GM20431 (cell line): ENCODE results near the gene NPAS4.
"Not testable (repeated sequence)": the region's sequence is repeated elsewhere in the genome, so short reads cannot be mapped to it uniquely, and the experiment has no call there.

Source experiments
- in situ Hi-C: fragments of 300-500 bp; cut with MseI, MboI; formaldehyde crosslinking; loops from one replicate; pipeline ENCODE4 v1.15.0; 2020; ENCODE audit warnings: low sequenced_read_pairs; ENCODE audit not compliant: unreplicated experiment

The NPAS4 gene

DNA sequence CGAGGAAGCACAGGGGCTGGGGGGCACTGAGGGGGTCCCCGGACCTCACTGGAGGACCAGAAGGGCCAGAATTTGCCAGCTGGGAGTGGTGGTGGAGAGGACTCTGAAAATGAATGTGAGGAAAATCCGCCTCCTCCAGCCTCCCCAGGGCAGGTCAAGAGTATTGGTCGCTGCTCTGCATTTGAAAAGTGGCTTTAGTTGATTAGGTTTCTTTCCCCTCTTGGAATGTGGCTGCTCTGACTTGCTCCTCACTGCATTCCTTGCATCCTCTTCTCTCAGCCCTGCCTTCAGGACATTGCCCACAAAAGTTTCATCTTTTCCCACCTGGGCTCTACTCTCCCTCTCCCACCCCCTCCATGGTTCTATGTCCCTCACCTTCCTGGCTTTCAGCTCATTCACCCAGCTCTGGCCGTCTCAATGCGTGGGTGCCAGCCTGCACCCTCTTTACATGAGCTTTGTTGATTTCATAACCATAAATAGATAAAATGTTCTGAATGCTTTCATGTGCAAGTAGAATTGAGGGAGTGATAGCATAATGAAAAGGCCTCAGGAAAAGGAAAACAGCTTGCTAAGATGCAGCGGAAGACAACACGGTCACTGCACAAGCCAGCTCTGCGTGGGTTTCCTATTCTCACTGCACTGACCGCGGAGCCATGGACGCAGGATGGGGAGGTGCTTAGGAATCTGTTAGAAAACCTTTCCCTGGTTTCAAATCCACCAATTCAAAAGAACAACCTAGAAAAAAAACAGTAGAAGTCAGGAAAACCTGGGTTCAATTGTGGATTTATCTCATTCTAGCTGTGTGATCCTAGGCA lies 6.5 kb upstream of the NPAS4 start:
- in situ Hi-C loops = loop anchor here (25.0 kb wide), 1 partner anchor 273 kb away; the partner anchor contains the start of gene RBM4B

DNA sequence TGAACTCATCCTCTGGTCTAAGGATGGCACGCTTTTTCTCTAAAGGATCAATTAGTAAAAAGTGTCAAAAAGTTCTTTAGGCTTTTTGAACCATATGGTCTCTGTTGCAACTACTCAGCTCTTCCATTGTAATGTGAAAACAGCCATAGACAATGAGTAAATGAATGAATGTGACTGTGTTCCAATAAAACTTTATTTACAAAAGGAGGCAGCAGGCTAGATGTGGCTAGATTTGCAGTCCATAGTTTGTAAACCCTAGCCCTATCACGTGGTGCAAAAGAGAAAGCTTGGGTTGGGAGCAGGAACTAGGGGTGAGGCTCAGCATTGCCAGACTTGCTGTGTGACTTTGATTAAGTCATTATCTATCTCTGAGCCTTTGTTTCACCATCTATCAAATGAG lies 5.4 kb upstream of the NPAS4 start:
- in situ Hi-C loops = loop anchor here (25.0 kb wide), 1 partner anchor 272 kb away; the partner anchor contains the start of gene RBM4B

DNA sequence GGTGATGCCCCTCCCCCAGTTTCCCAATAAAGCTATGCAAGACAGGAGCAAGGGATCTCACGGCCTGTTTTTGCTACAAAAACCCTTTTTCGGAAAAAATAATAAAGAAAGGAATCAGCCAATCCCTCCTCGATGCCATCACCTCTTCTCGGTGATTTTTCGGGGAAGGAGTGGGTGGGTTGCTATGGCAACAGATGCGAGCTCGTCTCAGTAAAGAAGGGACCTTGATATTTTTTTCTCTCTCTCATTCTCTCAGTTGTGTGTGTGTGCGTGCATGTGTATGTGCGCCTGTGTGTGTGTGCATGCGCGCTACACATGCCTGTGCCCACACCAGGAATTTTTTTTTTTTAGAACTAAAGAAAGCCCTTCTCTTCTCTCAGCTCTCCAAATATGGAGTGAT lies 3.8 kb upstream of the NPAS4 start:
- in situ Hi-C loops = loop anchor here (25.0 kb wide), 1 partner anchor 270 kb away; the partner anchor contains the start of gene RBM4B

DNA sequence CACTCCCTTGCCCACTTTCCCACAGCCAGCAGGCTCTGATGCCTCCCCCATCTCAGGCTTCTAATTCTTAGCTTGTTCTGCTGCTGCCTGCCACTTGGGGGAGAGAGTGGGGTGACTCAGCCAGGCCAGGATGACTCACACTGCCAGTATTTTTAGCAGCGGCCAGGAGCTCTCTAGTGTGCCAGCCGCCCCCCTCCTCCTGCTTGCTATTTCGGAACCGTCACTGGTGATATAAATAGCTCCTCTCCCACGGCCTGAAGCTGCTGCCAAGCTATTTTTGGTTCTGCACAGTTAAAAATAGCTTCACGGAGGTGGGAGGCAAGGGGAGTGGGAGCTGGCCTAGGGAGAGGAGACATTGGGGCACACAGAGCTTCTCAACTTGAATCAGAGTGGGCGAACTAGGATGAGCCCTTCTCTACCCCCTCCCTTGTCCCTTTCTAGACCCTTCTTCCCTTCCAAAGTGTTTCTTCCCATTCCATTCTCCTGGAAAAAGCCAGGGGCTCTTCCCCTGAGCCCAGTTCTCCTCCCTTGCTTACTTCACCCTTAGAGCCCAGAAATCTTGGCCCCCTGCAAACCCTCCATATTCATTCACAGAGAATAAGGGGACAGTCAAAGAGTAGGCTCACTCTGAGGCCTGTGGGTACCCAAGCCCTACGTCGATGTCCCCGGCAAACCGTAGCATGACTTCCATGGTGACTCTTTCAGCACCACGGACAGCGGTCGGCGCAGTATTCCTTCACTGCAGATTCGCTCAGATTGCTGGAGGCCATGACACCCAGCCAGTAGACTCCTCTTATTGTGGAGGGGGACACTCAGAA lies 2.5 kb upstream of the NPAS4 start:
- in situ Hi-C loops = loop anchor here (25.0 kb wide), 1 partner anchor 269 kb away; the partner anchor contains the start of gene RBM4B

DNA sequence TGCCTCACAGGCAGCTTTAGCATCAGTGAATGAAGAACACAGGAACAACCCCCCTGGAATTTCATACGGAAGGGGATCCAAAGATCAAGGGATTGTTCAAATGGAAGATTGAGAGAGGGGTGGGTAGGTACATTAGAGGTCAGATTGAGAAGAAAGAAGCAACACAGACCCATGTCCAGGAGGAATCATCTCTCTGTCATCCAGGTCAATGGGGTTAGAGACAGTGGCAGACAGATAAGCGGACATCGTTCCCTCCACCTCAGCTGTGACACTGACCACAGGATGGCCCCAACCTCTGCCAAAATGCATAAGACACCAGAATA lies 1.9 kb upstream of the NPAS4 start:
- in situ Hi-C loops = loop anchor here (25.0 kb wide), 1 partner anchor 268 kb away; the partner anchor contains the start of gene RBM4B

DNA sequence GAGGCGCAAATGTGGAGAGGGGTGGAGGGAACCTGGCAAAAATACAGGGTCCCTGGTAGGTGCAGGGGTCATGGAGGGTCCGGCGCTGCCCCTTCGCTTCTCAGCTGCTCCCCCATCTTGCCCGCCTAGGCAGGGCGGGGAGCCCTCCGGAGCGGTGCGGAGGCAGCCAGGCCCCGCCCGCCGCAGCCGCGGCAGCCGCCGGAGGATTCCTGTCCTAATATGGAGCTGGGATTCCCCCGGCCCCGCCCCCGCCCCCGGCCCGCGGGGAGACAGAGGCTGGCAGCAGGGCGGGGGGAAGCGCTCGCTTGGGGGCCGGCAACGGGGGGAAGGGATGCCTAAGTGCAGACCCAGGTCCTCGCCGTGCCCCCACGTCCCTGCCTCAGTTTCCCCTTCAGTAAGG lies 1.0 kb upstream of the NPAS4 start:
- in situ Hi-C loops = loop anchor here (25.0 kb wide), 1 partner anchor 267 kb away; the partner anchor contains the start of gene RBM4B

DNA sequence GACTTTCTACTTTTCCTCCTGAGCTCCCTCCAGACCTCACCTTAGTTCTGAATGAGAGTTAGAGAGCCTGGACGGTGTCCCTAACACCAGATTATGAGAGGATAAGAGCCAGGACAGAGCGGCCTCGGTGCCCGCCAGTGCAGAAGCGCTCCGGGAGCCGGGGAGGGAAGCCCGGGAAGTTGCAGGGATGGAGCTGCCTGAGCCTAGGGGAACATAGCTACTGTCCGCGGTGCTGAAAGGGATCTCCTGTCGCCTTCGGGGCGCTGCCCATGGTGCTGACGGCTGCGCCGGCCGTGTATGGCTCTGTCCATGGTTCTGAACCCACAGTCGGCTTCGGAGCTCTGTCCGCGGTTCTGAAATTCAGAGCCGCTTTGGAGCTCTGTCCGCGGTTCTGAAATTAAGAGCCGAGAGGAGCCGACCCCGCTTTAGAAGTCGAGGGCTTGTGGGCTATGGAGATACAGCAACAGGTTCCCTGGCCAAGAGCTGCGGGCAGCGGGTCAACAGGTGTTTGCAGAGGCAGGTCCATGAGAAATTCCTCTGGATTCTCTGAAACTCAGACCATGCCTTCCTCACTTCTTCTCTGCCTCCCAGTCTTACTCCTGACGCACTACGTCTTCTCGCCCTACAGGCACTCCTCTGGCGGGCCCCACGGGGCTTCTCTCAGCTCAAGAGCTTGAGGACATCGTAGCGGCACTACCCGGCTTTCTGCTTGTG lies 814 bp downstream of the NPAS4 start:
- in situ Hi-C loops = loop anchor here (25.0 kb wide), 1 partner anchor 266 kb away; the partner anchor contains the start of gene RBM4B

DNA sequence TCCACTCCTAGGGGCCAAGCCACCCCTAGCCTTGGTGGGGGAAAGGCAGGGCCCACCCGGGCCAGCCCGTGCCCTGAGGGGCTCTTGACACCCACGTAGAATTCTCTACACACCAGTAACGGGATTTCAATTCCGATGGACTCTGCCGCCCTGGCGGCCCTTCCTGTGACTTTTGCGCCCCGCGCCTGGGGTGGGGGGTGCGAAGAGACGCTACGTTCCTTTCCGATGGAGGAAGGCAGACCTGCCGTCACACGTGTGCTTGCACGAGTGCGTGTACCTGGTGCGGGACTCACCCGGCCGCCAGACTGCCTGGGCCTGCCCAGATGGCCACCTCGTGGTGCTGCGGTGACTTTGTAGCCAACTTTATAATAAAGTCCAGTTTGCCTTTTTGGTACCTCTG lies 5.5 kb downstream of the NPAS4 start:
- in situ Hi-C loops = no loop called here

DNA sequence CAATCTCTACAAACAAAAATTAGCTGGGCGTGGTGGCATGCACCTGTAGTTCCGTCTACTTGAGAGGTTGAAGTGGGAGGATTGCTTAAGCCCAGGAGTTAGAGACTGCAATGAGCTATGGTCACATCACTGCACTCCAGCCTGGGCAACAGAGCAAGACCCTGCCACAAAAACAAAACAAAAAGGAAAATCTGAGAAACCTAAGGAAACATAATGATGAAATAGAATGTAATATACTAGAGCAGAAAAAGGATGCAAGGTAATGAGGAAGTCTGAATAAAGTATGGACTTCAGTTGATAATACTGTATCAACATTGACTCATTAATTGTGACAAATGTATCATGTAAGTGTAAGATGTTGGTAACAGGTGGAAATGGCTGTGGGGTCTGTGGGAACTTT lies 8.1 kb downstream of the NPAS4 start:
- in situ Hi-C loops = no loop called here

DNA sequence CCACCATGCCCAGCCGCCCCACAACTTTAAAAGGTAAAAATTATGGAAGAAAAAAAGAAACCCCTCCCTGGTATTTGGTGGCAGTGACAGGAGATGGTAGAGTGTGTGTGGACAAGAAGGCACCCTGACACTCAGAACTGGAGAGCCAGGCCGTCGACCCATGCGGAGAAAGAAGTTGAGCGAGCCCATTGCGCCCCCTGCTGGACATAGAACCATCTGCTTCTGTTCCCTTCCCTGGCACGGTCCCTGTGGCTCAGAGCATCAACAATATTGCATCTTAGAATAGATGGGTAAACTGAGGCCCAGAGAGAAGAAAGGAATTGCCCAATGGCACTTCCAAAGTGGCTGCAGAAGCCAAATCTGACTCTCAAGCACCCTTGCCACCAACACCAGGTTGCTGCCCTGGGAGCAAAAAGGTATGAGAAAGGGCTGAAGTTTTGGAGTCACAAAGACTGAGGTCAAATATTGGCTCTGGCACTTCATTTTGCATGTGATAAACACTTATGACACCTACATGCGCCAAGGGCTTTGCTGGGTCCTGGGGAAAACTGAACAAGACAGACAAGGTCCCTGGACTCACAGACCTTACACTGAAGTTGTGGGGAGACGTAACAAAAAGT lies 9.3 kb downstream of the NPAS4 start:
- in situ Hi-C loops = no loop called here

DNA sequence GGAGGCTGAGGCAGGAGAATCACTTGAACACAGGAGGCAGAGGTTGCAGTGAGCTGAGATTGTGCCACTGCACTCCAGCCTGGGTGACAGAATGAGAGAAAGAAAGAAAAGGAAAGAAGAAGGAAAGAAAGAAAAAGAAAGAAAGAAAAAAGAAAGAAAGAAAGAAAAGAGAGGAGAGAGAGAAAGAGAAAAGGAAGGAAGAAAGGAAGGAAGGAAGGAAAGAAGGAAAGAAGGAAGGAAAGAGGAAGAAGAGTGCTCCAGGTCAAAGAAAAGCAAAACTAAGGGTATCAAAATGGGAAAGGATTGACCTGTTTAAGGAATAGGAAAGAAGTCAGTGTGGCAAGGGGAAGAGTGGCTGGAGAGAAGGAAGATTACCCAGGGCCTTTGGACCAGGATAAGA lies 10.5 kb downstream of the NPAS4 start:
- in situ Hi-C loops = not testable (repeated sequence)

DNA sequence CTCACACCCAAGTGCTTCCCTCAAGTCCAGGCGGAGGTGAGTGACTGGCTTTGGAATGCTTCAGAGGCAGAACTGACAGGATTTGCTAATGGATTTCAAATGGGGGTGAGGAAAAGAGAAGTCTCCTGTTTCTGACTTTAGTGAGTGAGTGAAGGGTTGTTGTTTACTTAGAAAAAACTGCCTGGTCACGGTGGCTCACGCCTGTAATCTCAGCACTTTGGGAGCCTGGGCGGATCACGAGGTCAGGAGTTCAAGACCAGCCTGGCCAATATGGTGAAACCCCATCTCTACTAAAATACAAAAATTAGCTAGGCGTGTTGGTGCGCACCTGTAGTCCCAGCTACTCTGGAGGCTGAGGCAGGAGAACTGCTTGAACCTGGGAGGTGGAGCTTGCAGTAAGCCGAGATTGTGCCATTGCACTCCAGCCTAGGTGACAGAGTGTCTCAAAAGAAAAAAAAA lies 11.1 kb downstream of the NPAS4 start:
- in situ Hi-C loops = not testable (repeated sequence)

DNA sequence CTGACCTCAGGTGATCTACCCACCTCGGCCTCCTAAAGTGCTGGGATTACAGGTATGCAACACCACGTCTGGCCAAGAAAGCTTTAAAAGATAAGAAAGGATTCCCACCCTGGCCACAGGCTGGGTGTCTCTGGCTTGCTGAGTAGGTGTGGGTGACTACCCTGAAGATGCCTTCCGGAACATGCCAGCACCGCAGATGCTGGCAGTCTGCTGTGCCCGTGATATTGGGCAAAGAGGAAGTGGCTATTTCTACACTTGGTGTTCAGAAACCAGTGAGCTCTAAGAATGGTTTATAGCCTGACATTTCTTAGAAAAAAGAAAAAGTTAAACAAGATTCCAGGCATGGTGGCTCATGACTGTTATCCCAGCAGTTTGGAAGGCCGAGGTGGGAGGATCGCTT lies 11.8 kb downstream of the NPAS4 start:
- in situ Hi-C loops = no loop called here

DNA sequence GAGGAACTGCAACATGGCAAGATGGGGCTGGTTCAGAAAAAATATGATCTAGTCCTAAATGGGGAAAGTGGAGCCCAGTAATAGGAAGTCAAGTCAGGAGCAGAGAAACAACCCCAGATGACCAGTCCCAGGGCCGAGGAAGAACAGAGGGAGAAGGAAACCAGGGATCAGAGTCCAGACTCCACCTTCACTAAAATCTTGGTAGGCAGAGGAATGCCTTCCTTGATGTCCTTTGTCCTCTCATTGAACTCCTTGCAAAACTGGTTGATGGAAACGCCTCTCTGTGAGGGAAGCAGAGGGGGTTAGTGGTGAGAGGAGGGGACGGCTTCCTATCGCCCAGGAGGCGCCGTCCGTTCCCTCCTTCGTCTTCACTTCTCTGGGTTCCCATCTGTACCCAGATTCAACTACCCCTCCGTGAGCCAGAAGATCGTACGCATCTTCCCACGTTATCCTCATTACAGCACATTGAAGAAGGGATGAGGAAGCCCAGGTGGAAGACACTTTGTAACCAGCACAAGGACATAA lies 17.2 kb downstream of the NPAS4 start:
- in situ Hi-C loops = no loop called here

DNA sequence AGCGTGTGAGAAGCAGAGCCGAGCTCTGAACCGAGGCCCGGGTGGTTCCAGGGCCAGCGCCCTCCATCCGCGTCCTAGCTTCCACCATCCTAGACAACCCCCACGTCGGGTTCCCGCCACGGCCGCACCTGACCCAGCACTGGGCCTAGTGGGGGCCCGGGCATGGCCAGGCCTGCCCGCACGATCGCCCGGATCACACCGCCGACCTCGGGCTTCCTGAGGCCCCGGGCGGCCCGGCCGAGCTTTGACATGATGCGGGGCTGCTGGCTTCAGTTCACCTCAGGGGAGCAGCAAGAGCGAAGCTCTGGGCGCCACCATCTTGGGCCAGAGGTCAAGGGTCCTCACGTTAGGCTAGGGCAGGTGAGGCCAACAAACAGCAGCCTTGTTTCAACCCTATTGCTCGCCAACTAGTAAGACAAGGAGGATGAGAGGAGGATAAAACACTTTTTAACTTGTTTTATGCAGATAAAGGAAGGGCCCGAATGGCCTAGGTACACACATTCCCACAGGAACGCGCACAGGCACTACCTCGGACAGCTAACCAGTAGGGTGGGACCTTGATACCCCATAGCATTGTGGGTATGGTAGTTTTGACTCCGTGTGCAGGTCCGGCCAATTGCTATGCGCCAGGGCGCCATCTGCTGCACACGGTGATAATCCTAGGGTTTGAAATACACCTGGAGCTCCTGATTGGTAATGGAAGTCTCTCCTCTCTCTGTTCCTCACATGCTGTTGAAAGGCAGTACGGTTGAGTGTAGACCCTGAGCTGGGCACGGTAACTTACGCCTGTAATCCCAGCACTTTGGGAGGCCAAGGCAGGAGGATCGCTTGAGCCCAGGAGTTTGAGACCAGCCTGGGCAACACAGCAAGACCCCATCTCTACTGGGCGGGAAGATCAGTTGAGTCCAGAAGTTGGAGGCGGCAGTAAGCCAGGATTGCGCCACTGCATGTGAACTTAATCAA lies 17.9 kb downstream of the NPAS4 start, which contains the start of gene MRPL11:
Gene MRPL11, minus strand, starts transcription at position 345 of the 963 bp plus-strand sequence. Its CDS starts 94 bp downstream, at position 251.
- in situ Hi-C loops = no loop called here

DNA sequence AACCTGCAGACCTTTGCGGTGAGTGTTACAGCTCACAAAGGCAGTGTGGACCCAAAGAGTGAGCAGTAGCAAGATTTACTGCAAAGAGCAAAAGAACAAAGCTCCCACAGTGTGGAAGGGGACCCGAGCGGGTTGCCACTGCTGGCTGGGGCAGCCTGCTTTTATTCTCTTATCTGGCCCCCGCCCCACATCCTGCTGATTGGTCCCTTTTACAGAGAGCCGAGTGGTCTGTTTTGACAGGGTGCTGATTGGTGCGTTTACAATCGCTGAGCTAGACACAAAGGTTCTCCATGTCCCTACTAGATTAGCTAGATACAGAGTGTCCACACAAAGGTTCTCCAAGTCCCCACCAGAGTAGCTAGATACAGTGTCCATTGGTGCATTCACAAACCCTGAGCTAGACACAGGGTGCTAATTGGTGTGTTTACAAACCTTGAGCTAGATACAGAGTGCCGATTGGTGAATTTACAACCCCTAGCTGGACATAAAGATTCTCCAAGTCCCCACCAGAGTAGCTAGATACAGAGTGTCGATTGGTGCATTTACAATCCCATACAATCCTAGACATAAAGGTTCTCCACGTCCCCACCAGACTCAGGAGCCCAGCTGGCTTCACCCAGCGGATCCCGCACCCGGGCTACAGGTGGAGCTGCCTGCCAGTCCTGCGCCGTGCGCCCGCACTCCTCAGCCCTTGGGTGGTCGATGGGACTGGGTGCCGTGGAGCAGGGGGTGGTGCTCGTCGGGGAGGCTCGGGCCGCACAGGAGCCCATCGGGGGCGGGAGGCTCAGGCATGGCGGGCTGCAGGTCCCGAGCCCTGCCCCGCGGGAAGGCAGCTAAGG lies 19.5 kb downstream of the NPAS4 start:
- in situ Hi-C loops = not testable (repeated sequence)

DNA sequence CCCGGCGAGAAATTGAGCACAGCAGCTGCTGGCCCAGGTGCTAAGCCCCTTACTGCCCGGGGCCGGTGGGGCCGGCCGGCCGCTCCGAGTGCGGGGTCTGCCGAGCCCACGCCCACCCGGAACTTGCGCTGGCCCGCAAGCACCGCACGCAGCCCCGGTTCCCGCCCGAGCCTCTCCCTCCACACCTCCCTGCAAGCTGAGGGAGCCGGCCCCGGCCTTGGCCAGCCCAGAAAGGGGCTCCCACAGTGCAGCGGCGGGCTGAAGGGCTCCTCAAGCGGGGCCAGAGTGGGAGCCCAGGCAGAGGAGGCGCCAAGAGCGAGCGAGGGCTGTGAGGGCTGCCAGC lies 20.1 kb downstream of the NPAS4 start:
- in situ Hi-C loops = not testable (repeated sequence)

DNA sequence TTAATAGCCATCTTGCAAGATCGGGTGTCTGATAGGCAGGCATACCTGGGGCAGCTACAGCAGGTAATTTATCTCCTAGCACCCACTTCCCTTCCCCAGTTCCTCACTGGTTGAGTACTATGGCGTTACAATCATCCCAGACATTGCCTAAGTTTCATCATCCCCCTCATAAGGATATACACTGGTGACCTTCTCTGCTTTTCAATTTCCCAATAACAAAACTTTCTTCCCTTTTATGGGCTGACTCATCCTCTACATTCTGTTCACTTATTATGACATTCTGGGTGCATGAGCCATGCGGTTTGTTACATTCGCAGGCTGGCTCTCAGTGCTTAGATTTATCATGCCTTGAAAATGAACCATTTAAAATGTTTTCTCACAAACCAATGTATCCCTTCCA lies 22.8 kb downstream of the NPAS4 start:
- in situ Hi-C loops = no loop called here
